ENCODE results near the gene LRRC43.

Gene LRRC43

DNA sequence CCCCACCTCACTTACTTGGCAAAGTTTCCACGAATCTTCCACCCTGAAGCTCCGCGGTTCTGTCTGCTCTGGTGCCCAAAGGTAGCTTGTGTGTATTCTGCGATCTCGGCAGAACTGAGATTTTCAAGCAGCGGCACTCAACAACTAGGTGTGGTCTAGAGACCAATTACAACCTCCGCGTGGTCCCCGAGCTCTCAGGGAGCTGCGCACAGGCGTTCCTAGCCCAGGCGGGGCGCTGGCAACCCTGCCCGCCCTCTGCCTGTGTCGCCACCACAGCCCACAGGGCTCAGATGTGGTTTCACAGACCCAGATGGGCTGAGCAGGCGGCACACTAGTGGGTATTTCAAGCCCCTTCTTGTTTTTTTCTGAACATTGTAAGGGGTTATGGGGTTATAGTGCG is 44.4 kb downstream of the LRRC43 start:
- no peak for DNase-seq

DNA sequence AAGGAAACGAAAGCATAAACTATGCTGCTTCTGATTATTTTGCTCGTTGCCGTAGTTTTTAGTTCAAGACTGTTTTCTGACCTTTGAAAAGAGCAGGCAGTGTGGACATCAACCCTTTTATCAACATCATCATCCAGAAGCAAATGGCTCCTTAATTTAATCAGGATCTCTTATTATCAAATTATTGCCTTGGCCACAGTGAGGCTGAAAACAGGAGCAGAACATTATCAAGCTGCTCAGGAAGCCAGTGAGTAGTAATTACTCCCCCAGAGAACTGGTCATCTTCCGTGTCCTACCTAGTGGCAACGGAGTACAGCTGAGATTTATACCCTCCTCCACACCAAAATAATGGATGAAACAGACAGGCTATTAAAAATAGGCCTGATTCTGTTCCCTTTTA is 45.2 kb downstream of the LRRC43 start:
- DNase-seq = no peak

DNA sequence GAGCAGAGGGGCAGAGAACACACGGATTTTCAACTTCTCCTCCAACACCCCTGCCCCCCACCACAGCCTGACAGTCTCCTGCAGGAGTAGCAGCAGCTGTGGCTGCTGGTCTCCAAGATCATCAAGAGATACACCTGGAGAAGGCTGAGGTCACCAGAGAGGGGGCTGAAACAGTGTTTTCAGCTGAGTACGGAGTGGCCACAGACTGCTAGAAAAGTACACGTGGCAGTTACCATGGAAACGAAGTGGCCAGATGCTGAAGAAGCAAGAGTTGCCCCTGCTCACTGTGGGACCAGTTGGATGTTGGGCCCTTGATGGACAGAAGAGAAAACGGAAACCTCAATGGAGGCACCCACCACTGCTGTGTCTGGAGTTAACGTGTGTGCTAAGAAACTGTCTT is 47.9 kb downstream of the LRRC43 start:
- DNase-seq = no peak

DNA sequence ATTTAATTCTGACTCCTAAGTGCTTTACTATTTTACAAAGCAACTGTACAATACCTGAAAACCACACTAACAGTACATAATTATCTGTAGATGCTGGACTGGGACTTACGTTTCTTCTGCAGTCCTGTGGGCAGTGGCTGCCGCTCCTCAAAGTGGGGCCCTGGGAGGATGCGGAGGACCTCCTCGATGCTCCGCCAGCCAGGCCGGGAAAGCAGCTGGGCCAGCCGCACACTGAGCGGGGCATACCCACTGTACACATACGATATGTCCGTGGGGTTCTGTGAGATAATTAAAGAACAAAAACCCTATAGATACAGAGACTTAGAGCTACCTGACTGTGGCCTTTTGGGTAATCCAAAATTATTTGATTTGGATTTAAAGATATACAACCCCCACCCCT is 49.8 kb downstream of the LRRC43 start:
- DNase-seq = no peak

DNA sequence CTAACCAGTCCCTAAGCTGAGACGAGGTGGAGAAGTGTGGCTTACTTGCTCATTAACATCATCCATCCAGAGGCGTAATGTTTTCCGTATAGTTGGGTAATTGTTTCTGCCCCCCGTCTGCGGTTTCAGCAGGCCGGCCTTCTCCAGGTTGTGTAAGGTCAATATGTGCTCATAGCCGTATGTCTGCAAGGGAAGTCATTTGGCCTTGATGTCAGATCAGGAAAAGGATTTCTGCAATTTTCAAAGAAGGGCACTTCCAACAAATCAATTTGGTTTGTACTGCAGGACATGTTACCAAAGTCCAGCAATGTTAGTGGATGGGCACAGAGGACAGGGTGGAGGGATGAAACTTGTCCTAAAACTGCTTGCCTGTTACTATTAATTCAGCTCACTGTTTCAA is 52.8 kb downstream of the LRRC43 start:
- DNase-seq = no peak

DNA sequence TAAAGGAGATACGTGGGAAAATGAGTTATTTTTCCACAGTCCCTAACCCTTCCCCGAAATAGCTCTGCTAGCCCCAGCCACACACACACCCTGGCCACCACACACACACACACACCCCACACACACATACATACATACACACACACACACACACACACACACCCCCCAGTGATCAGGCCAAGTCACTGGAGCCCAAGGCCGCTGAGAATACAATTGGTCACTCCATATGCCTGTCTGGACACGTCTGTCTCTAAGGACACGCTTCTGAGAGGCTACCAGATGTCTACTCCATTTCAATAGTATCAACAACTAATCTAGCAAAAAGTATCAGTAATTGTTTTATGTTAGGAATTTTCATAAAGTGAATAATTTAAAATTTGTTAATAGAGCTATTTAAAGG is 55.9 kb downstream of the LRRC43 start:
- DNase-seq = no peak

DNA sequence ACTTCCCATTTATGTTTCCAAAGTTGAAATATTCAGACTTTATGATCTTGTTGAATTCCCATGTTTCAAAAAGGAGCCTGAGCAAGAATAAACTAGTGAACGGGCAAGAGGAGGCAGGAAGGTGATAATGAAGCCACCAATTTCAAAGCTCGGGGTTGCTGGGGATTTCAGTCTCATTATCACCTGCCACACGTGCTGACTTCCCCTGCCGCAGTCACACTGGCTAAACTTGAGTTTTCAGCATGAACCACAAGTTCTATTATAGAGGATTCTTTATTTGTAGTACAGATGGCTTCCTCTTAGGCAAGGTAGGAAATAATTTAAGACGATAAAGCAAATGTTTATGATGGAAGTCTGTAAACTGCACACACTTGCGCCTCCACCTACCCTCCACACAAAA is 61.0 kb downstream of the LRRC43 start:
- no peak for DNase-seq

DNA sequence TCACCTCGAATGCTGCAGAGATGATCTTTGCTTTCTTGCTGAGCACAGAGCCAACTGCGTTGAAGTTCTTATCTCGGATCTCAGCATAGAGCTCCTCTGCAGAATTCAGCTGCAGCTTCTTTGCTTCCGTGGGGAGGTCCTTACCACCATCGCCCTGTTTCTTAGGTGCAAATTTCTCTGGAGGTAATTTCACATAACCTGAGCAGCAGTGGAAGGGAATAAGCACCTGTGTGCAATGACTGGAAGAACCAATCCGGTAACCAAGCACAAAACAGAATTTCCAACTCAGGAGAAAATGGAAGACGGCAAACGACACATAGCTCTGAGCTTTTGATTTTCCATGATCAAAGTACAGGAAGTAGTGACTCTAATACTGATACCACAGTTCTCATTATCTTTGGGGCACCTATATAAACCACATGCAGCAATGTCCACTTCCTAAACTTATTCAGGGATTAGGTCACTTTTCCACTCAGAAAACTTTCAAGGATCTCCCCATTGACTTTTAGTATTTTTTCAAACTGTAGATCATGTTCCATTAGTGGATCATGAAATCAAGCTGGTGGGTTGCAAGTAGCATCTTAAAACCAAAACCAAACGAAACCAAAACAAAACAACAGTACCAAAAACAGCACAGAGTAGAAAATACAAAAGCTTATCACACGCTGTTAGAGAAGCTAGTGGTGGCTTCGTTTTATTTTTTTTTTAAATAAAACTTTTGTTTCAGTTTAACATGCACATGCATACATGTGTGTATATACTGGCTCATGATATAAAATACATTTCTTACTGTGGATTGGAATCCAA is 61.8 kb downstream of the LRRC43 start:
- DNase-seq = no peak

DNA sequence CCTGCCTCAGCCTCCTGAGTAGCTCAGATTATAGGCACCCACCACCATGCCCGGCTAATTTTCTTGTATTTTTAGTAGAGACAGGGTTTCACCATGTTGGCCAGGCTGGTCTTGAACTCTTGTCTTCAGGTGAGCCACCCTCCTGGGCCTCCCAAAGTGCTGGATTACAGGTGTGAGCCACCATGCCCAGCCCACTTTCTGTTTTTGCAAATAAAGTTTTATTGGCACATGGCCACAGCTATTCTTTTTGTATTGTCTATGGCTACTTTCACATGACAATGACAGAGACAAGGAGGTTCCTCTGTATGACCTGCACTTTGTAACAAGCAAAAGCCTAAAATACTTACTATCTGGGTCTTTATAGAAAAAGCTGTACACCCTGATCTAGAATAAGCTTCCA is 62.6 kb downstream of the LRRC43 start:
- DNase-seq = no peak

DNA sequence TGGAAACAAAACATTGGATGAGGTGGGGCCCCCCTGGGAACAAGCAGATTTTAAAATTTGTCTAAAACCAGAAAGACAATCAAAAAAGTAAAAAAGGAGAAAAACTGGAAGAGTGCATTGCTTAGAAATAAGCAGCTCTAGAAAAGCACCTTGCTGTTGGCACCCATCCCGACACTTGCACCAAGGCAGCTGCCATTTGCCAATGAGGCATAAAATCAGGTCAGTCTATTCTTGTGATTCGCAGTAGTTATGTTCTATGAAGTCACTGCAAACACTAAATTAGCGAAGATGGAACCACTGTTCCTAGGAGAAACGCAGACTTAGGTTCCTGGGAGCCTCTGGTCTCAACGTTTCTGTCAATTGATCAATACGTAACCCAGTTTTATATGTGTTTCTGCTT is 67.1 kb downstream of the LRRC43 start:
- no peak for DNase-seq

DNA sequence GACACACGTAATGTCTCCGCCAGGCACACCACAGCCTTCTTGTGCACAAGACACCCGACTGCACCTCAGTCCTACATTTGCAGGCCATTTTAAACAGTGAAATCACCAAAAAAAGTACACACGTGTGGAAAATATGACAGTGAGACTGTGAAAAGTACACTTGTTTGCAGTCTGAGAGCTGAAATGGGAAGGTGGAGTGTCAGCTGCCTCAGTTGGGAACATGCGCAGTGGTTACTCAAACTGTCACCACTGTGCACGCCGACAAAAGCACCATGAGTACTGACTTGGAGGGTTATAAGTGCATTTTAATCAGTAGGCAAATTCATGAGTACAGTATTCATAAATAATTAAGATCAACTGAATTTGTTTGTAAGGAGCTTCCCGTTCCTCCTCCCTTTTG is 67.6 kb downstream of the LRRC43 start:
- DNase-seq = no peak

All from GDM1 (cell line).